22Rv1 (cell line): Measurements from ENCODE around the gene TMEM9.

ENCODE experiments used
- H3K27ac ChIP-seq: fragments of 450-650 bp; 2 replicates; pipeline ENCODE4 v1.5.1; 2017
- CTCF ChIP-seq: fragments of 450-650 bp; IDR thresholded peaks from 2 replicates; pipeline ENCODE4 v1.5.1; 2017; ENCODE audit warnings: mild to moderate bottlenecking
- ZFX ChIP-seq: fragments of 450-650 bp; IDR thresholded peaks from 2 replicates; pipeline ENCODE4 v1.6.1; 2017; ENCODE audit warnings: antibody characterized with exemption, borderline replicate concordance

The TMEM9 gene

GRCh38 chr1:201181726-201182125, 27.5 kb upstream of the TMEM9 start:
- H3K27ac ChIP-seq: no peak overlapping the region
- TF ChIP-seq CTCF (no peak), ZFX (no peak)

- H3K27ac ChIP-seq: no peak overlapping the region
- TF ChIP-seq ZFX (no peak), CTCF (no peak)
These were observed 27.0 kb upstream of the TMEM9 start for GRCh38 chr1:201181323-201181722.

GRCh38 chr1:201180901-201181300, 26.6 kb upstream of the TMEM9 start:
- TF ChIP-seq ZFX: no peak
- no peak for TF ChIP-seq CTCF

GRCh38 chr1:201180141-201180540, 25.9 kb upstream of the TMEM9 start:
- H3K27ac ChIP-seq: no peak overlapping the region
- TF ChIP-seq CTCF (no peak), ZFX (no peak)

More at GRCh38 chr1:201180901-201181300, 26.6 kb upstream of the TMEM9 start:
- H3K27ac ChIP-seq: no peak overlapping the region

GRCh38 chr1:201178718-201179117, 24.4 kb upstream of the TMEM9 start:
- H3K27ac ChIP-seq: no peak overlapping the region

GRCh38 chr1:201176940-201177339, 22.7 kb upstream of the TMEM9 start:
- H3K27ac ChIP-seq: no peak overlapping the region
- no peak for TF ChIP-seq CTCF
- TF ChIP-seq ZFX: no peak

More at GRCh38 chr1:201178718-201179117, 24.4 kb upstream of the TMEM9 start:
- TF ChIP-seq ZFX (no peak), CTCF (no peak)

GRCh38 chr1:201175820-201176500, 21.7 kb upstream of the TMEM9 start:
- H3K27ac ChIP-seq: no peak overlapping the region
- TF ChIP-seq ZFX (no peak), CTCF (no peak)
